ENCODE results near the gene INPP5B.

DNA sequence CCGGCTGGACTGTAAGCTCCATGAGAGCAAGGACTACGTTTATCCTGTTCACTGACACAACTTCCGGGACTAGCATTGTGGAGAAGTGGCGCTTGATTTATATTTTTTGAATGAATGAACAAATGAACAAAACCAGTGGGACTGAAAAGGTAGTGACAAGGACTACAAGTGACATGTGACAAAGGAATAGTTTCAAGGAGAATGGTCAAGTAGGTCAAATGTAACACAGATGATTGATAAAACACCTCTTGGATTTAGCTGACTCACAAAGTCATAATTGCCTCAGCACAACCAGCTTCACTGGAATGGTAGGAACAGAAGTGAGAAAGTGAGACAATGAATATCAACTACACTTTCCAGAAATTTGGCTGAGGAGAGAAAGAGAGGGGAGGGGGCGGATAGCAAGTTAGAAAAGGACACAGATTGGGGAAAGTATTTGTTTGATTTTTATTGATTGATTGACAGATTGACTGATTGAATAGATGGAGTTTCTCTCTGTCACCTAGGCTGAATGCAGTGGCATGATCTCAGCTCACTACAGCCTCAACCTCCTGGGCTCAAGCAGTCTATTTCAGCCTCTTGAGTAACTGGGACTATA lies 101.7 kb downstream of the INPP5B start:
- TF ChIP-seq POLR2A (IDR thresholded peaks at IDR 0.05): no peak
- no peak for TF ChIP-seq EP300 (IDR thresholded peaks at IDR 0.05)

Measured in upper lobe of left lung (tissue), 4 donors.